Naive thymus-derived CD8-positive, alpha-beta T cell (primary cell): ENCODE measurements around the gene NANOGP8. TPM values are rescaled to one million over a fixed set of nuclear protein-coding genes. Genes with fewer than 3 reads are reported as not detected.

Experiments used
- ATAC-seq, 2 donors: fragments of 150-1000 bp; cut with Tn5 transposase in 1 of 2; sonication (Bioruptor Pico), chemical (Tn5 transposase) in 1 of 2; 1 replicate in 1 of 2; 2 replicates in 1 of 2; pipeline ENCODE4 v1.10.0; 2021; ENCODE audit warnings: mild to moderate bottlenecking in 2 of 2, moderate library complexity in 2 of 2
- POLR2A ChIA-PET: fragments of 350-600 bp; sonication (Branson Sonifier 250); formaldehyde crosslinking; loops from one replicate; lab custom pipeline; 2021; ENCODE audit warnings: antibody characterized with exemption; lab: Charles Lee
- DNase-seq, 10 donors: peaks; one replicate each; pipeline versions ENCODE4 v3.0.0 to v3.0.0-alpha.2; 2020 to 2022
- H3K27ac Mint-ChIP-seq, 10 donors: one replicate each; pipeline ENCODE4 v1.8.0; 2020 to 2022; ENCODE audit warnings: mild to moderate bottlenecking in 10 of 10, mixed read lengths in 10 of 10, moderate library complexity in 4 of 10, inconsistent platforms in 1 of 10
- H3K27me3 Mint-ChIP-seq, 5 donors: one replicate each; pipeline ENCODE4 v1.8.0; 2021 to 2022; ENCODE audit warnings: mixed read lengths in 5 of 5
- H3K36me3 Mint-ChIP-seq, 3 donors: one replicate each; pipeline ENCODE4 v1.8.0; 2020 to 2022; ENCODE audit warnings: mixed read lengths in 3 of 3, mild to moderate bottlenecking in 2 of 3, inconsistent platforms in 1 of 3
- H3K4me1 Mint-ChIP-seq, 4 donors: one replicate each; pipeline ENCODE4 v1.8.0; 2021 to 2022; ENCODE audit warnings: mixed read lengths in 4 of 4
- H3K4me3 Mint-ChIP-seq, 10 donors: one replicate each; pipeline ENCODE4 v1.8.0; 2020 to 2022; ENCODE audit warnings: mild to moderate bottlenecking in 10 of 10, mixed read lengths in 10 of 10, moderate library complexity in 6 of 10, inconsistent platforms in 1 of 10
- H3K9me3 Mint-ChIP-seq, 9 donors: one replicate each; pipeline ENCODE4 v1.8.0; 2020 to 2022; ENCODE audit warnings: mixed read lengths in 9 of 9, mild to moderate bottlenecking in 3 of 9, inconsistent platforms in 1 of 9, moderate library complexity in 1 of 9
- polyA plus RNA-seq, 3 donors: library from polyadenylated mRNA; unstranded; fragments of 300-500 nt; fragmentation: Illumina TruSeq; gene quantifications; one replicate each; pipeline ENCODE4 v1.2.3, GENCODE V29; 2021
- total RNA-seq, 8 experiments: library from RNA in 2 of 8; stranded (reverse) in 2 of 8; gene quantifications; one replicate each; pipeline ENCODE4 v1.2.3 and lab custom pipeline; 2021 to 2026

The NANOGP8 gene
- total and polyA plus RNA-seq, 5 experiments from 2014 or later, result 1.1 TPM; not detected in 4

- H3K4me1 Mint-ChIP-seq, result no peaks in the 10 kb centered on the region
- no peak for ATAC-seq
- no peak overlapping the region for H3K4me3 Mint-ChIP-seq
- no peaks in the 10 kb centered on the region for H3K36me3 Mint-ChIP-seq
- H3K27me3 Mint-ChIP-seq, result peaks cover 0 to 25% (median 4%) of the 10 kb centered on the region in 5 donors
- no peak overlapping the region for H3K27ac Mint-ChIP-seq
- POLR2A ChIA-PET, result no interaction called here
- no peak for DNase-seq
- H3K9me3 Mint-ChIP-seq, result no peaks in the 10 kb centered on the region
Observed at GRCh38 chr15:35066094-35066493, 19.0 kb downstream of the NANOGP8 start.

DNA sequence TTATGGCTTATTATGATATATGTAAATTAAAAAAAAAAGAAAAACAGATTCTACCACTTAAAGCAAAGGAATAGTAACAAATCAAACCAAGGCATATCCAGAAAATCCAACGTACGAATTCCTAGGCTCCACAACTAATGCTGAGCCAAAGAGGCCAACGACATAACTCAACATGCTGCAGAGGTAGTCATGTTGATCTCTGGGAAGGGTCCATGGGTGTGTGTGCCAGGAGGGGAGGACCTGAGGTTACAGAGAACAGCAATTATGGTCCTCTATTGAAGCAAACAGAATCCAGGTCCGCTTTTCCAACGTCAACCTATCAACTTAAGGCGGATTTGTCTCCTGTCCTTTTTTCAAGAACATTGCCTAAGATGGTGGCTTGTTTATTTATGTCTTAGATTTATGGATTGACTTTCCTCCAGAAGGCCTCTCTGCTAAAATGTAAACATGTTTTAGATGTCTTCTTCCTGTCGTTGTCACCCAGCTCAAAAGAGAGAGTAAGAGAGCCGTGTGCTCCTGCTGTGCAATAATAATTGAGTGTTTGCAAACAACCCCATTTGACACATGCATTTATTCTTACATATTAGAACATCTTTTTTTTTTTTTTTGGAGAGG is 20.4 kb downstream of the NANOGP8 start:
- Mint-ChIP-seq H3K27me3 (peaks cover 0 to 25% (median 4%) of the 10 kb centered on the region in 5 donors), H3K27ac (no peak overlapping the region), H3K4me3 (no peak overlapping the region), H3K4me1 (no peaks in the 10 kb centered on the region), H3K36me3 (no peaks in the 10 kb centered on the region), H3K9me3 (no peaks in the 10 kb centered on the region)
- DNase-seq (no peak), ATAC-seq (no peak)
- POLR2A ChIA-PET, result no interaction called here

DNA sequence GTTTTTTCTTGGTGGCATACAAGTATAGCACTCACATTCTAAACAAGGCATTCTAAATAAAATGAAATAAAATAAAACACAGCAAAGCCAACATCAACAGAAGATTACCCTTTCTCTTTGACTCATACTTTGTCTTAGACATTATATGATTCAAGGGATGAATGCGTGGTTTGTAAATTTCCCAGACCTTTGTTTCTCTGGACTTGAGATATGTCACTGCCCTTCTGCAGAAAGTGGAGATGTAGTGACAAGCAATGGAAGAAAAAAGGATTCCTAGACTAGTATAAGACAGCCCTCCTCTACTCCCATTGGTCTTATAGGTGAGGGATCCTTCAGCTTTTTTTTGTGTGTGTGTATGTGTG is 22.4 kb downstream of the NANOGP8 start:
- Mint-ChIP-seq H3K9me3 (no peaks in the 10 kb centered on the region), H3K36me3 (no peaks in the 10 kb centered on the region), H3K27ac (no peak overlapping the region), H3K4me1 (no peaks in the 10 kb centered on the region), H3K27me3 (peaks cover 0 to 14% (median 3%) of the 10 kb centered on the region in 5 donors), H3K4me3 (no peak overlapping the region)
- ATAC-seq (no peak), DNase-seq (no peak)
- POLR2A ChIA-PET, result no interaction called here

DNA sequence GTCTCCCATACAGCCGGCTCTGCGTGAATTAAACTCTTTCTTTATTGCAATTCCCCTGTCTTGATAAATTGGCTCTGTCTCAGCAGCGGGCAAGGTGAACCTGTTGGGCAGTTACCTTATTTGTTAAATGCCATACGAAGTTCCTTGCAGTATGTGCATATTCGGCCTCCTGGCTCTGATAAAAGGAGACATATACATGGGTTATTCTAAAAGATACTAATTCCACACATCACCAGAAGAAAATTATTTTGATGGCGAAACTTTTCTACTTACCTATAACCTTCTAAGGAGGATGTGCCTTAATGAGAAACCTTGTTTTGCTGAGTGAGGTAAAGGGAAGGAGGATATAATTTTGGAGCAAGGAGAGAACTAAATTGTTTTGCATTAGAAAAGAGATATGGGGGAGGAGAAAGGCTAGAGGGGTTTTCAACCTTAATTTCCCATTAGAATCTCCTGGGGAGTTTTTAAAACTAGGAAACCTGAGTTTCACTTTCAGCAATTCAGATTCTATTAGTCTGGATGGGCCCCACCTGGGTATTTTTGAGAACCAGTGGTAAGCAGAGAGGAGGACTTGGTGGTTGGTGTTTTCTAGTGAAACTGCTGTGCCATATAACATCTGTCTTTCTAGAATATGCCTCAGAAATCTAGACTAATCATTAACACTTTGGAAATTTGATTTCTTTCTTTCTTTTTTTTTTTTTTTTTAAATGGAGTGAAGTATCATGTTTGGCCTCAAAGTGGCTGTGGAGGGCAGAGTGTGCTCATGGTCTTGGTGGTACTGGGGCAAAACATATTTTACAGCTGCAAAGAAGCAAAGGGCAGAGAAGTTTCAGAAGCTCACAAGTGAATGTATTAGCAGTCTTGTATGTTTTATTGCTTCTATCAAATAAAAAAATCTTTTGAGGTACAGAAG is 23.0 kb downstream of the NANOGP8 start:
- Mint-ChIP-seq H3K4me3 (no peak overlapping the region), H3K36me3 (no peaks in the 10 kb centered on the region), H3K9me3 (no peaks in the 10 kb centered on the region), H3K27me3 (peaks cover 0 to 8% (median 3%) of the 10 kb centered on the region in 5 donors), H3K4me1 (no peaks in the 10 kb centered on the region), H3K27ac (no peak overlapping the region)
- POLR2A ChIA-PET, result no interaction called here
- no peak for DNase-seq
- no peak for ATAC-seq

DNA sequence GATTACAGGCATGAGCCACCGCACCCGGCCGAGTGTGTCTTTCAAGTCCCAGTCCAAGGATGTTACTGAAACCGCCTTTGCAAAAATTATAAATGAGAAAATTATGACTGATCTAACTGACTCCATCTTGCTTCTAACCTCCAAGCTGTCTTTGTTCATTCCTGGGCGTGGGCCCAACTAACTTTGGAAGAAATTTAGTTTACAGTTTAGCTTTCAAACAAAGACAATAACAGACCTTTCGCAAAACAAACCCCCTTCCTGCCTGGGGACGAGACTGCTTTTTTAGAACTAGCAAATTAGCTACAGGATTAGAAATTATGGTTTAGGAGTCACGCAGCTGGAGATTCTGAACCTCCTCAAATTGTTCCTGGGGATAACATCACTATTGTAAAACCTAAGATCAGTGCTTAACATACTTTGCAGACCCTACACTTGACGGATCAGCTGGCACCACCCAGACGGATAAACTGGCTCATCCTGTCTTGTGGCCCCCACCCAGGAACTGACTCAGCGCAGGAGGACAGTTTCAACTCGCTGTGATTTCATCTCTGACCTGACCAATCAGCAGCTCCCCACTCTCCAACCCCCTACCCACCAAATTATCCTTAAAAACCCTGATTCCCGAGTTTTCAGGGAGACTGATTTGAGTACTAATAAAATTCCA is 23.8 kb downstream of the NANOGP8 start:
- Mint-ChIP-seq H3K27me3 (peaks cover 3 to 5% (median 3%) of the 10 kb centered on the region in 5 donors), H3K9me3 (no peaks in the 10 kb centered on the region), H3K36me3 (no peaks in the 10 kb centered on the region), H3K4me1 (no peaks in the 10 kb centered on the region), H3K27ac (no peak overlapping the region), H3K4me3 (no peak overlapping the region)
- POLR2A ChIA-PET, result no interaction called here
- no peak for DNase-seq
- ATAC-seq, result no peak

DNA sequence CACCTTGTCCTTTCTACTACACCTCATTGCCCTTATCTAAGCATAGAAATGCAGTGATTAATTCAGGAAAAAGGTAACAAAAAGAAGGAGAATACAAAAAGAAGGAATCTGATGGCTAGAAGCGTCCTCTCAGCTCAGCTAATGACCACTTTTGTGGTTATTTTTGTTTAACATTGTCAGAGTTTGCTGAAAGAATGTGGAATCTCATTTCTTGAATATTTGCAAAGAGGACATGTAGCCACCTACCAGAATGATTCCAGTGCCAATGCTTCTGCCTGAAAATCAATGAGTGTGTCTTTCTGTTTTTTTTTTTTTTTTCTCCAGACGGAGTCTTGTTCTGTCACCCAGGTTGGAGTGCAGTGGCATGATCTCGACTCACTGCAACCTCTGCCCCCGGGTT is 24.5 kb downstream of the NANOGP8 start:
- no peaks in the 10 kb centered on the region for H3K36me3 Mint-ChIP-seq
- no peak for DNase-seq
- H3K27ac Mint-ChIP-seq, result no peak overlapping the region
- POLR2A ChIA-PET, result no interaction called here
- H3K4me3 Mint-ChIP-seq, result no peak overlapping the region
- no peak for ATAC-seq
- H3K4me1 Mint-ChIP-seq, result no peaks in the 10 kb centered on the region
- H3K27me3 Mint-ChIP-seq, result peaks cover 0 to 3% (median 0%) of the 10 kb centered on the region in 5 donors
- H3K9me3 Mint-ChIP-seq, result no peaks in the 10 kb centered on the region

GRCh38 chr15:35058534-35059054 is 26.5 kb downstream of the NANOGP8 start:
- no peaks in the 10 kb centered on the region for H3K9me3 Mint-ChIP-seq
- ATAC-seq, result no peak
- H3K4me3 Mint-ChIP-seq, result no peak overlapping the region
- no peaks in the 10 kb centered on the region for H3K4me1 Mint-ChIP-seq
- DNase-seq, result no peak
- POLR2A ChIA-PET, result no interaction called here
- peak overlapping the region in 1 of 10 donors; percentile 1 for H3K27ac Mint-ChIP-seq
- H3K27me3 Mint-ChIP-seq, result peaks cover 0 to 3% (median 0%) of the 10 kb centered on the region in 5 donors
- H3K36me3 Mint-ChIP-seq, result no peaks in the 10 kb centered on the region

- DNase-seq (no peak), ATAC-seq (no peak)
- Mint-ChIP-seq H3K9me3 (no peaks in the 10 kb centered on the region), H3K4me3 (no peak overlapping the region), H3K4me1 (no peaks in the 10 kb centered on the region), H3K27ac (no peak overlapping the region), H3K36me3 (no peaks in the 10 kb centered on the region), H3K27me3 (peaks cover 0 to 3% (median 2%) of the 10 kb centered on the region in 5 donors)
- POLR2A ChIA-PET, result interaction anchor here (0.5 kb wide), 1 partner anchor 11 kb away, joined by 3 read pairs; no protein-coding TSS in a partner anchor
Observed at GRCh38 chr15:35055416-35056105, 29.5 kb downstream of the NANOGP8 start.

DNA sequence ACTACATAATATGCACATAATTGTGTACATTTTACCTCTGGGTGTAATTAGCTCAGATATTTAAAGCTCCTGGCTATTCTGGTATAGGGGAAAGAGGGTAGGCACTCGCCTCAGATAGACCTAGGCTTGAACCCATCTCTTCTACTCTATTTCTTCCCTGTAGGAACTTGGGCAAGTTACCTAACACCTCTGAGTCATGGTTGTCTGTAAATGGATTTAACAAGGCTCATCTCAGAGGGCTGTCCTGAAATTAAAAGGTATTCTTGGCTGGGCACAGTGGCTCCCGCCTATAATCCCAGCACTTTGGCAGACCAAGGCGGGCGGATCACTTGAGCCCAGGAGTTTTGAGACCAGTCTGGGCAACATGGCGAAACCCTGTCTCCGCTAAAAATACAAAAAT is 30.7 kb downstream of the NANOGP8 start:
- Mint-ChIP-seq H3K36me3 (no peaks in the 10 kb centered on the region), H3K27ac (no peak overlapping the region), H3K27me3 (peaks cover 0 to 3% (median 2%) of the 10 kb centered on the region in 5 donors), H3K4me3 (no peak overlapping the region), H3K4me1 (no peaks in the 10 kb centered on the region), H3K9me3 (no peaks in the 10 kb centered on the region)
- DNase-seq (no peak), ATAC-seq (no peak)
- POLR2A ChIA-PET, result no interaction called here

DNA sequence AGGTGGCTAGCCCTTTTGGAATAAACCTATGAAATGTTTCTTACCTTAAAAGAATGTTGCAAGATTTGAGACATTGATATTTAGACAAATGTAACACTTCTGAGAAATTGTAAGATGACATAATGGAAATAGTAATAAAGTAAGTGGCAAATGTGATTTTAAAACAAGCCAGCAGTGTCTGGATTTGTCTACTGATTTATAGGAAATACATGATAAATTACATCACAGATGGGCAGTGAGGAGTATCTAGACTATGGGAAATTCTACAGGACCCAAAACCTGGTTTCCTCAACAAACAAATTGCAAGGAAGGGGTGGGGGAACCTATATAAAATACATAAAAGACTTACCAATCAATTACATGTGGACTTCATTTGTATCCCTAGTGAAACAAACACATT is 37.1 kb downstream of the NANOGP8 start:
- Mint-ChIP-seq H3K27me3 (peaks cover 0 to 3% (median 0%) of the 10 kb centered on the region in 5 donors), H3K36me3 (no peaks in the 10 kb centered on the region), H3K4me3 (no peak overlapping the region), H3K4me1 (peaks cover 0 to 3% (median 0%) of the 10 kb centered on the region in 4 donors), H3K27ac (no peak overlapping the region), H3K9me3 (no peaks in the 10 kb centered on the region)
- ATAC-seq, result no peak
- no peak for DNase-seq
- POLR2A ChIA-PET, result no interaction called here

DNA sequence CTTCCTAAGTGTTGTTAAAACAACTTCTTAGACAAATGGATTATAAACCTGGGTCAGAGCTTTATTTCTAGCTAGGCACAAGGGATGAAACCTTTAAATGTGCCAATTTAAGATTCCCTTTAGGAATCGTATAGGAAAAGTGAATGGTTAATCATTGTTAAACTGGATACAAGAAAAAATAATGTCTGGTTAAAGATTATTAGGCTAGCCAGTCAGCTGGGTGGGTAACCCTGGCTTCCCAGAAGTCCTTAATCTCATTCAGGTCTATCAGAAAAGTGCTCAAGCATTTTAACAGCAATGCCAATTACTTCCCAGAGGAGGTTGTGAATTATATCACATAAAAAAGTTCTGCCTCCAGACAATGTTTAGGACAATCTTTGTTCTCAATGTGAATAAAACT is 37.6 kb downstream of the NANOGP8 start:
- ATAC-seq (no peak), DNase-seq (no peak)
- no peak overlapping the region for H3K27ac Mint-ChIP-seq
- peaks cover 0 to 3% (median 0%) of the 10 kb centered on the region in 4 donors for H3K4me1 Mint-ChIP-seq
- H3K36me3 Mint-ChIP-seq, result no peaks in the 10 kb centered on the region
- POLR2A ChIA-PET, result no interaction called here
- no peak overlapping the region for H3K4me3 Mint-ChIP-seq
- peaks cover 0 to 3% (median 0%) of the 10 kb centered on the region in 5 donors for H3K27me3 Mint-ChIP-seq
- H3K9me3 Mint-ChIP-seq, result no peaks in the 10 kb centered on the region

DNA sequence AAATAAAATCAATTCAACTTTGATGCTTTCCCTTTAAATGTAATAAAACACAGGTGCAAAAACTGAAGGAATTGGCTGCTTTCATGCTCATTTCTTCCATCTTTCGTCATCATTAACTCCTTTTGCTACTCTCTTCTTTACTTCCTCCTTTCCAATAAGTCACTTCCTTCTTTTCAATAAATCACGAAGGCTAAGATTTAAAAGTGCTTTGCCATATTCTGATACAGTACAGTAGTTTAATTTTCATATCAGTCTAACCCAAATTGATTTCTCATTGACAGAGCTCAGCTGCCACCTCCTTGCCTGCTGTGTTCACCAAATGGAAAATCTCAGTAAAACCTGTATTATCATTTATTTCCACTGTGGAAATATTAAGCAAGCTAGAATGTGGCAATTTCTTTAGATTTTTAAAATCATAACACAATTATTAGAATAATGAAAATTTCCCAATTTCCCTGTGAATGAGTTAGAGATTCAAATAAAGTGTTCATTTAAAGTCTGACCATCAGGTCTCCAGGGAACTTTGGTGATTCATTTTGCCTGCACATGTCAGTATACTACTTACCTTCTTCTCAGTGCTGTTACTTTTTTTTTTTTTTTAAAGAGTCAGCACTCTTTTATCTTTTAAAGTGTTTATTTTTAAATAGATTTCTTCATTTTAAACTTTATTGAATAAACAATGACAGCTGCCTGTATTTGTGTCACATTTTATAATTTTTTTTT is 41.6 kb downstream of the NANOGP8 start:
- Mint-ChIP-seq H3K4me3 (no peak overlapping the region), H3K27me3 (peaks cover 0 to 3% (median 0%) of the 10 kb centered on the region in 5 donors), H3K9me3 (no peaks in the 10 kb centered on the region), H3K27ac (no peak overlapping the region), H3K36me3 (no peaks in the 10 kb centered on the region), H3K4me1 (peaks cover 0 to 3% (median 0%) of the 10 kb centered on the region in 4 donors)
- no peak for ATAC-seq
- no peak for DNase-seq
- POLR2A ChIA-PET, result interaction anchor here (0.6 kb wide), 1 partner anchor 1214 kb away, joined by 3 read pairs; no protein-coding TSS in a partner anchor
